HG03432 (cell line): Measurements from ENCODE around the gene PPARA.

Experiments
- ATAC-seq: cut with Tn5 transposase; IDR thresholded peaks from one replicate; pipeline ENCODE4 v1.9.1; 2021; ENCODE audit warnings: mild to moderate bottlenecking, moderate library complexity; ENCODE audit not compliant: unreplicated experiment

The PPARA gene

GRCh38 chr22:46269564-46269963 lies 119.2 kb downstream of the PPARA start:
- no peak for ATAC-seq

GRCh38 chr22:46272196-46272595 lies 121.9 kb downstream of the PPARA start:
- ATAC-seq: no peak

GRCh38 chr22:46272762-46273431 lies 122.6 kb downstream of the PPARA start:
- no peak for ATAC-seq

GRCh38 chr22:46273432-46274148 lies 123.3 kb downstream of the PPARA start:
- ATAC-seq: no peak

- no peak for ATAC-seq
These were observed 124.1 kb downstream of the PPARA start for GRCh38 chr22:46274381-46274780.

- no peak for ATAC-seq
These were observed 125.3 kb downstream of the PPARA start for GRCh38 chr22:46275455-46276122.

- ATAC-seq: no peak
These were observed 126.2 kb downstream of the PPARA start for GRCh38 chr22:46276563-46276962.

GRCh38 chr22:46278656-46279645 lies 128.6 kb downstream of the PPARA start:
- ATAC-seq: no peak

GRCh38 chr22:46280063-46280817 lies 129.9 kb downstream of the PPARA start:
- no peak for ATAC-seq

- ATAC-seq: no peak
These were observed 130.8 kb downstream of the PPARA start for GRCh38 chr22:46280999-46281623.

GRCh38 chr22:46281866-46282678 lies 131.7 kb downstream of the PPARA start:
- ATAC-seq: no peak

- no peak for ATAC-seq
These were observed 135.7 kb downstream of the PPARA start for GRCh38 chr22:46286006-46286405.

GRCh38 chr22:46286941-46287872 lies 136.9 kb downstream of the PPARA start:
- no peak for ATAC-seq

- ATAC-seq: peak; percentile 70
These were observed 137.8 kb downstream of the PPARA start for GRCh38 chr22:46287873-46288751.

GRCh38 chr22:46288846-46289243 lies 138.5 kb downstream of the PPARA start:
- no peak for ATAC-seq

GRCh38 chr22:46289244-46289891 lies 139.0 kb downstream of the PPARA start:
- ATAC-seq: no peak
